HG03460 (cell line): ENCODE measurements around the gene FAM161A.
"Not testable (repeated sequence)": the region's sequence is repeated elsewhere in the genome, so short reads cannot be mapped to it uniquely, and the experiment has no call there.

Source experiments
- ATAC-seq: cut with Tn5 transposase; IDR thresholded peaks from one replicate; pipeline ENCODE4 v1.9.1; 2021; ENCODE audit not compliant: unreplicated experiment

The FAM161A gene

DNA sequence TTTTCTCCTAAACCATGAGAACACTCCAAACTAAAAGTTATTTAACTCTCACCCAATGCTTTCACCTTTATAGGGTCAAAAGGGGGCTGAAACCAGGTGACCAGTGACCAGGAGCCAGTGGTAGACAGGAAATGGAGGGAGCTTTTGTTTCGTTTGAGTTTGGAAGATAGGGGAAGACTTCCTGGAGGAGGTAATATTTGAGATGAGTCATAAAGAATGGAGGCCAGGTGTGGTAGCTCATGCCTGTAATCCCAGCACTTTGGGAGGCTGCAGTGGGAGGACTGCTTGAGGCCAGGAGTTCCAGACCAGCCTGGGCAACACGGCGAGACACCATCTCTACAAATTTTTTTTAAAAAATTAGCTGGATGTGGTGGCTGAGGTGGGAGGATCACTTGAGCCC, 8.5 kb downstream of the FAM161A start:
- ATAC-seq: no peak

DNA sequence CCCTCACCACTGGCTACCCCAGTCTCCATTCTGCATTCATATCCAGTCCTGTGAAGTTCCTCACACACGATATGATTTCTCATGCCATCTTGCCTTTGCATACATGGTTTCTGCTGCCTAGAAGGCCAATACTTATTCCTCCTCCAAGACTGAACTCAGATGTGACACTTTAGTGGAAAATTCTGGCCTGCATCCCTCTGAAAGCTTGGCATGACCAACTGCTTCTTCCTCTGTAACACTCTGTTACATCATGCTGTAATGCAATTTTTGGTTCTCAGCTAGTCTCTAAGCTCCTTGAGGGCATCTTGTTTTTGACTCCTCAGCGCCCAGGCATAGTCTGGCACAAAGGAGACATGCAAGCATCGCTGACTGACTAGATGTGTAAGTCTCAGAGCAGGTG, 12.6 kb downstream of the FAM161A start:
- no peak for ATAC-seq

DNA sequence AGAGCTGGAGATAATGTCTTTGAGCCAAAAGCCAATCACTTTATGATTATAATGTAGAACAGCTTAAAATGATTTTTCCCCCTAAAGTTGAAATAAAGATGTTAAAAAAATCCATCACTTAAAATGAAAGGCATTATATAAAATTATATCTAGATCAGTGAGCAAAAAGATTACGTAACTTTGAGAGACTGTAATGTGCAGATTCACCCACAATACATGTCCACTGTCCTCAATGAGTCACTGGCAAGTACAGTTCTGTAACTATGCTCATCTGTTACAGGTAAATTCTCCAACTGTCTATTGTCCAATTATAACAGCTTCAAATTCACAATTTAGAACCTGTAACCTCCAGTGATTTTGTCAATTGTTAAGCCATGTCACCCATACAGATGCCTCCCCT, 19.0 kb downstream of the FAM161A start:
- no peak for ATAC-seq

DNA sequence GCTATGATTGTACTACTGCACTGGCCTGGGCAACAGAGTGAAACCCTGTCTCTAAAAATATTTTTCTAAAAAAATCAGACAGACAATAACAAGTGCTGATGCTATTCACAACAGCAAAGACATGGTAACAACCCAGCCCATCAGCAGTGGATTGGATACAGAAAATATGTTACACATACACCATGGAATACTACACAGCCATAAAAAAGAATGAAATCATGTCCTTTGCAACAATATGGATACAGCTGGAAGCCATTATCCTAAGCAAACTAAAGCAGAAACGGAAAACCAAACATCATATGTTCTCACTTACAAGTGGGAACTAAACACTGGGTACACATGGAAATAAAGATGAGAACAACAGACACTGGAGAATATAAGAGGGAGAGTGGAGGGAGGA, 19.9 kb downstream of the FAM161A start:
- ATAC-seq: no peak

DNA sequence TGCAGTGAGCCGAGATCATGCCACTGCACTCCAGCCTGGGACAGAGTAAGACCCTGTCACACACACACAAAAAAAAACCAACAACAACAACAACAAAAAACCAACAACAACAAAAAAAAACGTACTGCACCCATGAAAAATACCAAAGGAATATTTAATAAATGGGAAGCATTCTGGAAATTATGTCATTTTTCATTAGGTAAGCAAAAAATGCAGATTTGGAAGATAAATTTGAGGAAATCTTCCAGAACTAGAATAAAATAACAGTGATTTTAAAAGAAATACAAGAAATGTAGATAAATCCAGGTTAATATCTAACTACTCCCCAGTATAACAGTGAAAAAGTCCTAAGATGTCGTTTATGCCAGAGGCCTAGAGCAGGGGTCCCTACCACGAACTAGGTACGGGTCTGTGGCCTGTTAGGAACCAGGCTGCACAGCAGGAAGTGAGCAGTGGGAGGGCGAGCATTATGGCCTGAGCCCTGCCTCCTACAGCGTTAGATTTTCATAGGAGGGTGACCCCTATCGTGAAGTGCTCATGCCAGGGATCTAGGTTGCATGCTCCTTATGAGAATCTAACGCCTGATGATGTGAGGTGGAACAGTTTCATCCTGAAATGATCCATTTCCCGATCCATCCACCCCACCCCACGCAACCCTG, 21.5 kb downstream of the FAM161A start:
- no peak for ATAC-seq

DNA sequence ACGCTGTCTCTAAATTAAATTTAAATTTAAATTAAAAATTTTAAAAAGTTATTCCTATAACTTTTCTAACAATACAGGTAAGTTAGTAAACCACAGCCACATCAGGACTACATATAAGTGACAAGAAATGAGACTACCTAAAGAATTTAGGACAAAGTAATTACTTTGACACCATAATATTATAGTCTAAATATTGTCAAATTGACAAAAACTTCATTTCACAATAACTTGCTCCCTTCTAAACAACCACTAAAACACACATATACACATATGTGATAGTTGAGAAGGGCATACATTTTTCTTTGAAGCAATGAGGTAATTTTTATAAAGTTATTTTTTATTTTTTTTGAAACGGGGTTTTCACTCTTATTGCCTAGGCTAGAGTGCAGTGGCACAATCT, 31.6 kb downstream of the FAM161A start:
- no peak for ATAC-seq

DNA sequence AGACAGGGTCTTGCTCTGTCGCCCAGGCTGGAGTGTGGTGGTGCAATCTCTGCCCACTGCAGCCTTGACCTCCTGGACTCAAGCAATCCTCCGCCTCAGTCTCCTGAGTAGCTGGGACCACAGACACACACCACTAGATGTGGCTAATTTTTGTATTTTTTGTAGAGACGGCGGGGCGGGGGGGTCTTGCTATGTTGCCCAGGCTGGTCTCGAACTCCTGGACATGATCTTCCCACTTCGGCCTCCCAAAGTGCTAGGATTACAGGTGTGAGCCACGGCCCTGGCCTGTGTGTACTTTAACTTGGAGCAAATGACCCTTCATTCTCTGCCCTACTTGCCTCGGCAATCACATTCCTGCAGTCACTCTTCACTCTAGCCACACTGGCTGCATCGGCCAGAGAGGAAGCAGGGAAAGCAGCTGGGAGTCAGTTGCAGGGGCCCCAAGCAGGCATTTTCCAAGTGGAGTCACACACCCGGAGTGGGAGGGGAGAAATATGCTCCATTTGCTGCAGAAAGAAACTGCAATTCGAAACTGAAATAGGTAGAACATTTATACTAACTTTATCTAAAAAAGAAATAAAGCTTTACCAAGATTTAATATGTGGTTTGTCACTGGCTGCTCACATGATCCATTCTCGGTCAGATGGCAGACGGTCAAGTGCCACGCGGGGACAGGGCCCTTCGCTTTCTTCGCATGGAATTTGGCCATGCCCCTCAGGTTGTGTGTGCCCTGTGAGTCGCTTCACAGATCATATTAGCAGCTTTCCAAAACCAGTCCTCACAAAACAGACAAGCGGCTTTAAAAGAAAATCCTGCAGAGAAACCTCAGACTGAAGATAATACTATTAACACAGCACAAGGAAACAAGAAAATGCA, 37.1 kb downstream of the FAM161A start:
- no peak for ATAC-seq

DNA sequence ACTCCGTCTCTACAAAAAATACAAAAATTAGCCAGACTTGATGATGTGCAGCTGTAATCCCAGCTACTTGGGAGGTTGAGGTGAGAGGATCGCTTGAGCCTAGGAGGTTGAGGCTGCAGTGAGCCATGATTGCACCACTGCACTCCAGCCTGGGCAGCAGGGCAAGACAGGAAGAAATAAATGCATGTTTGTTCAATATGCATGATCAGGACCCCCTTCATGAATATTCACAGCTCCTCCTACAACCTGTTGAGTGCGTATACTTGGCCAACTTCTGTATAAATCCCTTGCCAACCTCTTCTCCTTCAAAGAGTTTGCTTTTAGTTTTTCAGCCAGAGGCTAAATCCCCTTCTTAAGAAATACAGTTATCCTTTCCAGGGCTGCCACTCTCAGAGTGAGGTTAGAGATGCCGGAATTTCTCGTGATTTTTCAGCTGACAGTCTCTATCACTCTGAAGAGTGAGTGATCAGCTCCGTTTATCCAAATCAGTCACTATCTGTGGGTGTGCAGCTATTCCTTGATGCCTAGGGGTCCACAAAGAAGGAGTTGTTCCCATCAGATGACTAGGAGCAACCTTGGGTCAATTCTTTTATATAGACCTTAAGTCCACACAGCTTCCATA, 39.2 kb downstream of the FAM161A start:
- ATAC-seq: no peak

DNA sequence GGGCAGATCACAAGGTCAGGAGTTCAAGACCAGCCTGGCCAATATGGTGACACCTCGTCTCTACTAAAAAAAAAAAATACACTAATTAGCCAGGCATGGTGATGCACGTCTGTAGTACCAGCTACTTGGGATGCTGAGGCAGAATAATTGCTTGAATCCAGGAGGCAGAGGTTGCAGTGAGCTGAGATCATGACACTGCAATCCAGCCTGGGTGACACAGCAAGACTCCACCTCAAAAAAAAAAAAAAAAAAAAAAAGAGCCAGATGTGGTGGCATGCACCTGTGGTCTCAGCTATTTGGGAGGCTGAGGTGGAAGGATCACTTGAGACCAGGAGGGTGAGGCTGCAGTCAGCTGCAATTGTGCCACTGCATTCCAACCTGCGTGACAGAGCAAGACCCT, 40.5 kb downstream of the FAM161A start:
- ATAC-seq: not testable (repeated sequence)

DNA sequence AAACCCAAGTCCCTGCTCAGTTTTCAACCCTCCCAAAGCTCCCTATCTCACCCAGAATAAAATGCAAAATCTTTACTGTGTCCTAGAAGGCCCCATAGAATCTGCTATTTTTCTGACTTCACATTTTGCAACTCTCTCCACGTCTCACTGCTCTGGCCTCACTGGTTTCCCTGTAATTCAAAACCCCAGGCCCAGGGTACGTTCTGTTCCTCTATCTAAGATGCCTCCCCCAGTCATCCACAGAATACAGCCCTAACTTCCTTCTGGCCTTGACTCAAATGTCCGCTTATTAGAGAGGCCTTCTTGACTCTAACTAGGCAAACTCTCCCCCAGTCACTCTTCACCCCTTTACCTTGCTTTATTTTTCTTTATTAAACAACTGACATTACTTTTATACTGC, 42.0 kb downstream of the FAM161A start:
- ATAC-seq: no peak

DNA sequence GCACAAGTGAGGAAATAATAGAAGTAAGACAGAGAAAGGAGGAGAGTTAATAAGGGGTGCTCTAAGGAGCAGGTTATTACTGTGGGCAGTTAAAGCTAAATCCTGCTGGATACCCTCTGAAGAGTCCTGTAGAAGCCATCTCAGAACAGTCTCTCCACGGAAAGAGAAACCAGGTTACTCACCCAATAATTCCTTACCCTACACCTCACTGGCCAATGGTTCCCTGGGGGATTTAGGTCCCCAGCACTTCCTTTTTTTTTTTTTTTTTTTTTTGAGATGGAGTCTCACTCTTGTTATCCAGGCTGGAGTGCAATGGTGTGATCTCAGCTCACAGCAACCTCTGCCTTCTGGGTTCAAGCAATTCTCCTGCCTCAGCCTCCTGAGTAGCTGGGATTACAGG, 43.7 kb downstream of the FAM161A start:
- not testable (repeated sequence) for ATAC-seq

DNA sequence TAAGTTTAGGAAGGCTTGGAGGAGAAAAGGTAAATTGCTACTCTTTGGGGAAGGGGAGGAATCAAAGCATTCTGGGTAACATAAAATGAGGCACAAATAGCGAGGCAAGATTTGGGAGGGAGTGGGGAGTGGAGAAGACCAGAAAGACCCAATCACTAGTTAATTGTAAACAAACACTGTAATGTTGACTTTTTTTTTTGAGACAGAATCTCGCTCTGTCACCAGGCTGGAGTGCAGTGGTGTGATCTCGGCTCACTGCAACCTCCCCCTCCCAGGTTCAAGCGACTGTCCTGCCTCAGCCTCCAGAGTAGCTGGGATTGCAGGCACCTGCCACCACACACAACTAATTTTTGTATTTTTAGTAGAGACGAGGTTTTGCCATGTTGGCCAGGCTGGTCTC, 45.2 kb downstream of the FAM161A start:
- ATAC-seq: not testable (repeated sequence)

DNA sequence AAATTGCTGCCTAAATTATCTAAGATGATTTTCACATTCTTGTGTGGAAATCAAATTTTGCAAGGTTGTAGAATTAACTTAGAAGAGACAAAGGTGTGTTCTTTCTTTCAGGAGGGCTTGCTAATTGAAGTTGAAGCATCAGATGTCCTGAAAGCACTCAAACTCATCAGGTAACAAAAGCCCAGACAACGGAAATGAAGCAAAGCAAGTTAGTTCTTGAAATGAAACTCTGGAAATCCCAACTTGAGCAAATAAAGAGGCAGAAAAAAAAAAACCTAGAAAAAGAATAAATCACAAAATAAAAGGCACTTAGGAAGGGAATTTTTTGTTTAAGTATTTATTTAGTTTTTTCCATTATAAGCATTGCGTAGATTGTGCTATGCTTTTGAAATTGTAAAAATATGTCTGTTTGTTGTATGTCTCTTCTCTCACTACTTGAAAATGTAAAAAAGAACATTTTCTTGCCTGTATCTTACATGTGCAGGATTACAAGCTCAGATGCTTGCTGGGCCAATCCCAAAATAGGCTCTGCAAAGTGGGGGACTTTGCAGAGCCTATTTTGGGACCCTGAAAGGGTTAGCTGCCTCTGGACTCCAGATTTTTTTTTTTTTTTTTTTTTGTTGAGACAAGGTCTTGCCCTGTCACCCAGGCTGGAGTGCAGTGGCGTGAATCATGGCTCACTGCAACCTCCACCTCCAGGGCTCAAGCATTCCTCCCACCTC, 46.7 kb downstream of the FAM161A start:
- ATAC-seq: no peak

DNA sequence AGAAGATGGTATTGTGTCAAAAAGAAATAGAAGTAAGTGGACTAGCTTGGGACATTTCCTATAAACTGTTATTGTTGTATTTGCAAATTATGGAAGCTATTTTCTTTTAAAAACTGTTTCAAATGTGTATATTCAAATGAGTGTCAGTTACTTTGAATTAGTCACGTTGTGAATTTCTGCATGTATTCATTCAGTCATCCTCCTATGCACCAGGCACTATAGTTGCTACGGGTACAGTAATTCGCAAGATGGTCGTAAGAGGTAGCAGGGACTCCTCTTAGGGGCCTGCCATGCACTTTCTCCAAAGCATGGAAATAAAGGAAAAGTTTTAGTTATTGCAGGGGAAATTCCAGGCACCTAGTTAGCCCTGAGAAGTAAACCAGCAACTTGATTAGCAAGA, 51.3 kb downstream of the FAM161A start:
- no peak for ATAC-seq

DNA sequence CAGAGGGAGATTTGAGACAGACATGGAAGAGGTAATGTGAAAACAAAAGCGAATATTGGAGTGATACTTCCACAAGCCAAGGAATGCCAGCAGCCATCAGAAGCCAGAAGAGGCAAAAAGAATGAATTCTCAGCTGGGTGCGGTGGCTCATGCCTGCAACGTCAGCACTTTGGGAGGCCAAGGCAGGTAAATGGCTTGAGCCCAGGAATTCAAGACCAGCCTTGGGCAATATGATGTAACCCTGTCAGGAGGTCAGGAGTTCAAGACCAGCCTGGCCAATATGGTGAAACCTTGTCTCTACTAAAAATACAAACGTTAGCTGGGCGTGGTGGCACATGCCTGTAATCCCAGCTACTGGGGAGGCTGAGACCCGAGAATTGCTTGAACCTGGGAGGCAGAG, 54.8 kb downstream of the FAM161A start:
- no peak for ATAC-seq

DNA sequence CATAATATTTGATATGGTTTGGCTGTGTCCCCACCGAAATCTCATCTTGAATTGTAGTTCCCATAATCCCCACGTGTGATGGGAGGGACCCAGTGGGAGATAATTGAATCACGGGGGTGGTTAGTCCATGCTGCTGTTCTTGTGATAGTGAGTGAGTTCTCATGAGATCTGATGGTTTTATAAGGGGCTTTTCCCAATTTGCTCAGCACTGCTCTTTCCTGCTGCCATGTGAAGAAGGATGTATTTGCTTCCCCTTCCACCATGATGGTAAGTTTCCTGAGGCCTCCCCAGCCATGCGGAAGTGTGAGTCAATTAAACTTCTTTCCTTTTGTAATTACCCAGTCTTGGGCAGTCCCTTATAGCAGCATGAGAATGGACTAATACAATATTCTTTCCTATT, 56.4 kb downstream of the FAM161A start:
- ATAC-seq: not testable (repeated sequence)

DNA sequence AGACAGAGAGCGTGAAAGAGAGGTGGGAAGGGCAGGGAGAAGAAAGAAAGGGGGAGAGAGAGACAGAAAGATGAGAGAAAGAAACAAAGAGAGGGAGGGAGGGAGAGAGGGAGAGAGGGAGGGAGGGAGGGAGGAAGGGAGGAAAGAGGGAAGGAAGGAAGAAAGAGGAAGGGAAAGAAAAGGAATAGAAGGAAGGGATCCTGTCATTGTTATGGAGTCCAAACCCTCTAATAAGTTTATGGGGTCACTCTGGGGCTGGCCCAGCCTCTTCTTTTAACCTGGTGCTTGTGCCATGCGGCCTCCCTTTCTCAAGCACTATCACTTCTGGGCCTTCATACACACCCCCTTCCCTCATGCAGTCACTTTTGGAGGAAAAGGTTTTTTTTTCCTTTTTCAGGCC, 58.5 kb downstream of the FAM161A start:
- no peak for ATAC-seq

DNA sequence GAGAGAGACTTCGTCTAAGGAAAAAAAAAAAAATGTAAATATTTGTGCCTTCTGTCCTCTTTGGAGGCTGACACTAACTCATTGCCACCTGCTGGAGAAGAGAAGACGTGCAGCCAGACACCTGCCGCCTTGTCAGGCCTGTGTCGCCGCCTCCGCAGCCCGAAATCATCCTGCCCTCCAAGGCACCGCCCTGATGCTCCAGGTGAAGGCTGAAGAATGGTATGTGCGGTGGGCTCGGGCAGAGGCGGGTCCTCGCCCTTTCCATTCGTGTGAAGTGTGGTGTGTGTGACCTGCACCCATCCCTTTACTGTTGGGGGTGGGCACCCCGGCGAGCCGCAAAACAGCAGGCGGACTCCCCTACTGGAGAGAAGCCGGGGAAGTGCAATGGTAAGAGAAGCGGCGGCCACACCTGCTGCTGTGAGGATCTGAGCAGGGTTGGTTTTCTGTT, 60.4 kb downstream of the FAM161A start:
- no peak for ATAC-seq

DNA sequence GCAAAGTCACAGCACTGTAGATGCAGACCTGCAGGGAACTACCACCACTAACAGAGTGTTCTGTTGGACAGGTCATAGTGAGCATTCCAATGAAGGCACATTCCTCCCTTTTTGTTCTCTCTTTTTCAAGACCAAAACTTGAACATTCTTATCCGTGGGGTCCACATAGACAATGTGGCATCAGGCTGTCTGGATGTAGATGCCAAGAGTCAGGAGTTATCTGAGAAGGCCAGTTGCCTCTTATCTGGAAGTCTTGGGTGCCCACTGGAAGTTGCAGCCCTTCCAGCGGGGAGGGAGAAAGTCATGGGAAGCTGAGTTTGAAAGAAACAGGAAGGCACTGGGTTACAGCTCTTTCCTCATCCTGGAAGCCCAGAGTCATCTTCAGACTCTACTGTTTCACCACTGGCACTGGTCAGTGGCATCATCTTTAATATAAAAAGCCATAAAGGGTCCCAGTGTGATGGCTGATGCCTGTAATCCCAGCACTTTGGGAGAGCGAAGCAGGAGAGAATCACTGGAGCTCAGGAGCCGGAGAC, 61.4 kb downstream of the FAM161A start:
- no peak for ATAC-seq

DNA sequence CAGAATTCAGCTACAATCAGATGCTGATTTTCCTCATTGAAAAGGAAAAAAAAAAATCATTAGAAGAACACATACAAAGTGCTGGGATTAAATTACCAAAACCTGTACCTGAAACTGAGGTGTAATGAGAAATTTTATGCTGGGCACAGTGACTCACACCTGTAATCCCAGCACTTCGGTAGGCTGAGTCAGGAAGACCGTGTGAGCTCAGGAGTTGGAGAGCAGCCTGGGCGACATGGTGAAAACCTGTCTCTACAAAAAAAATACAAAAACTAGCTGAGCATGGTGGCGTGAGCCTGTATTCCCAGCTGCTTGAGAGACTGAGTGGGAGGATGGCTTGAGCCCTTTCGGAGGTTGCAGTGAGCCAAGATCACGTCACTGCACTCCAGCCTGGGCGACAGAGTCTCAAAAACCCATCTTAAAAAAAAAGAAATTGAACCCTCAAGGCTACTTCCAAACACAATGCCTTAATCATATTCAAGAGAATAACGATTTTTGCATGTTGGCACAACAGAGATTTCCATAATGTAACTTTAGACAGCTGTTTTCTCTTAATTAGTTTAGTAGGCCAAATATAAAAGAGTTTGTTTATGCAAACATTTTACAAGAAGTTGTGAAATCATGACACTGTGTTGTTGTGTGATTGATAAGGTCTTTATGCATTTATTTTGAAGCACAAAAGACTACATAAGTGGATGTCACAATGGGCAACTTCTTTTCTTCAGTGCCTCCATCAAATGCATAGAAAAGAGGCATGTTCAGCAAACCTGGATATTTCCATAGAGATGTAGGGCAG, 63.9 kb downstream of the FAM161A start:
- no peak for ATAC-seq
